ENCODE measurements around the gene BRCA1. TPM values are rescaled to one million over a fixed set of nuclear protein-coding genes. Genes with fewer than 3 reads are reported as not detected.
"Not testable (repeated sequence)": the region's sequence is repeated elsewhere in the genome, so short reads cannot be mapped to it uniquely, and the experiment has no call there.

BRCA1 gene
- total RNA-seq, result 10 to 100 TPM; 77.2 to 85.3 TPM

DNA sequence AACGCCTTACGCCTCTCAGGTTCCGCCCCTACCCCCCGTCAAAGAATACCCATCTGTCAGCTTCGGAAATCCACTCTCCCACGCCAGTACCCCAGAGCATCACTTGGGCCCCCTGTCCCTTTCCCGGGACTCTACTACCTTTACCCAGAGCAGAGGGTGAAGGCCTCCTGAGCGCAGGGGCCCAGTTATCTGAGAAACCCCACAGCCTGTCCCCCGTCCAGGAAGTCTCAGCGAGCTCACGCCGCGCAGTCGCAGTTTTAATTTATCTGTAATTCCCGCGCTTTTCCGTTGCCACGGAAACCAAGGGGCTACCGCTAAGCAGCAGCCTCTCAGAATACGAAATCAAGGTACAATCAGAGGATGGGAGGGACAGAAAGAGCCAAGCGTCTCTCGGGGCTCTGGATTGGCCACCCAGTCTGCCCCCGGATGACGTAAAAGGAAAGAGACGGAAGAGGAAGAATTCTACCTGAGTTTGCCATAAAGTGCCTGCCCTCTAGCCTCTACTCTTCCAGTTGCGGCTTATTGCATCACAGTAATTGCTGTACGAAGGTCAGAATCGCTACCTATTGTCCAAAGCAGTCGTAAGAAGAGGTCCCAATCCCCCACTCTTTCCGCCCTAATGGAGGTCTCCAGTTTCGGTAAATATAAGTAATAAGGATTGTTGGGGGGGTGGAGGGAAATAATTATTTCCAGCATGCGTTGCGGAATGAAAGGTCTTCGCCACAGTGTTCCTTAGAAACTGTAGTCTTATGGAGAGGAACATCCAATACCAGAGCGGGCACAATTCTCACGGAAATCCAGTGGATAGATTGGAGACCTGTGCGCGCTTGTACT lies at the start of gene BRCA1:
TSS of gene BRCA1 (minus strand) at position 232 of the 834 bp plus-strand sequence. CDS start 1,268 bp downstream, outside the sequence.
- H3K27me3 Mint-ChIP-seq (ENCODE audit: low read depth), result no peaks in the 10 kb centered on the region
- DNase-seq, result peak; percentile 98
- peak; percentile 98 for ATAC-seq
- H3K27ac Mint-ChIP-seq, result peak within 1 kb of the TSS; percentile 98
- H3K9me3 Mint-ChIP-seq (ENCODE audit: insufficient read depth), result no peaks in the 10 kb centered on the region
- ChIA-PET CTCF (interaction anchor here (0.8 to 1.5 kb wide), 3 partner anchors 47 to 185 kb away, joined by 3 to 7 read pairs (median 4); partner anchors contain the start of gene RPL27), POLR2A (interaction anchor here (0.5 to 4.9 kb wide), 16 partner anchors 15 to 292 kb away, joined by 3 to 38 read pairs (median 4); partner anchors contain the start of genes NBR1, RND2, RPL27 and TMEM106A)
- peak within 1 kb of the TSS; percentile 99 for H3K4me3 Mint-ChIP-seq
- peaks cover 39% of the 10 kb centered on the region for H3K36me3 Mint-ChIP-seq (ENCODE audit: low read depth)
- peaks cover 39% of the 10 kb centered on the region for H3K4me1 Mint-ChIP-seq (ENCODE audit: low read depth)

DNA sequence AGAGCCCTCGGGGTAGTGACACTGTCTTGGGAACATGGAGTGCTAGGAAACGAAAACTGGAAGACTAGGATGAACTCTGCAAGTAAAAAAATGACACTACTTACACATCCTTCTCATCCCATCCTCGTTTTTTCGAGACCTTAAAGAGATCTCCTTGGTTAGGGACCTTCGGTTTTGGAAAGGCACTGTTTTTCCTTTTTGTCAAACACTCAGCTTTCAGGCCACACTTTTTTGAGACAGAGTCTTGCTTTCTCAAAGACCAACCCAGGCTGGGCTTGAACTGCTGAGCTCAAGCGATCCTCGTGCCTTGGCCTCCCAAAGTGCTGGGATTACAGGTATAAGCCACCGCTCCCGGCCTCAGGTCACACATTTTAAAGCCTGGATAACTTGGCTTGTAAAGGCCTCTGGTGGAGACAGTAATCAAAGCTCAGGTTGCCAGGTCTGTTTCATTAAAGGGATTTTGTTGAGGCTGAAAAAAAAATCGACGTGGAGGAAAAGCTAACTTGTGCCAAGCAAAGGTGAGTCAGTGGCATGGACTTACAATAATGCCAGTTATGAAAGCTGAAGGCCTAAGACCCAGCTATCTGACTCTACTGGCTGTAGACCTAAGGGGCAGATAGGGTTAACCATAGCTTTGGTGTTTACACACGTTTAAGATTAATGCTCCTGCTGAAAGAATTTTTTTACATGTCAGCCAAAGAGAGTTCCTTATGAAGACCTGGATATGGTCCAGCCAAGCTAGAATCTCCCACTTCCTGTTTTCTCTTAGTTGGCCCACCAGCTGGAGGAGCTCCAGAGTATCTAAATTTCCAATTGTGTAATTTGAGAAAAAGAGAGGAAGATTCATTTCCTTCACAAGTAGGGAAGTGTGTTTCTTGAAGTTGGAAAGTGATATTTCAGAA lies 46.7 kb upstream of the BRCA1 start:
- peak; percentile 32 for DNase-seq
- Mint-ChIP-seq H3K27me3 (ENCODE audit: low read depth) (no peaks in the 10 kb centered on the region), H3K4me1 (ENCODE audit: low read depth) (peaks cover 37% of the 10 kb centered on the region), H3K27ac (no peak overlapping the region), H3K9me3 (ENCODE audit: insufficient read depth) (no peaks in the 10 kb centered on the region), H3K4me3 (no peak overlapping the region), H3K36me3 (ENCODE audit: low read depth) (peaks cover 26% of the 10 kb centered on the region)
- ATAC-seq, result no peak
- CTCF ChIA-PET, result interaction anchor here (0.6 to 1.9 kb wide), 8 partner anchors 12 to 1310 kb away, joined by 3 to 7 read pairs (median 5); partner anchors contain the start of genes BRCA1, DHX8, RPL27 and TMEM106A
- POLR2A ChIA-PET, result interaction anchor here (0.5 to 2.0 kb wide), 21 partner anchors 8 to 312 kb away, joined by 3 to 49 read pairs (median 5); partner anchors contain the start of genes BRCA1, DHX8, RPL27 and TMEM106A

DNA sequence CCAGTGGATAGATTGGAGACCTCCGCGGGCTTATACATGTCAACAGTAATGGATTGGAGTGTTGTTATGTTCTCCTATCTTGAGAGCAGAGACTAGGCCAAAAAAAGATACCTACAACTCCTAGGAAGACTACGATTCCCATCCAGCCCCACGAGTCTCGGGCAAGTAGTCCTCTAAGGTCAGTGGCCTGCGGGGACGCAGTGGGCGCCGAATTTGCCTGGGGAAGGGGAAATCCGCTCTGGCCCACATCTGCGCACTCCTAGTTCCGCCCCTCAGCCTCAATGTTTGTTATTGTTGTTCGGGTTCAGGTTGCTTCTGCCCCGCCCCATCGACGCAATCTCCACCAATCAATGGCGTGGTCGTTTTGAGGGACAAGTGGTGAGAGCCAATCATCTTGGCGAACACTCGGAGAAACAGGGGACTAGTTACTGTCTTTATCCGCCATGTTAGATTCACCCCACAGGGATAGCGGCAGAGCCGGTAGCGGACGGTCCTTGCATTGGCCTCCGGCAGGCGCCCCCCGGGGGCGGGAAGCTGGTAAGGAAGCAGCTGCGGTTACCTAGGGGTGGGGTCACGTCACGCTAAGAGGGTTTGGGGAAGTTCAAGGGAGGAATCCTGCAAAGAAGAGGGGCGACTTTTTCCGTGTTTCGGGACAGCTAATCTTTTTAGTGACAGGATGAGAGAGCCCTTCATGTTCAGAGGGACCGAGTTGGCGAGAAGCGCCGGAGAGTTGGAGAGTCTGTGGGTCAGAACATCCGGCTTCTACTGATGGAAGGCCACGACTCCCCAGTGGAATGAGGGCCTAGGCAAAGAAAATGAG lies 45.8 kb upstream of the BRCA1 start, which contains the start of gene NBR1:
TSS of gene NBR1 (plus strand) at position 449 of the 820 bp plus-strand sequence. CDS start 4,586 bp downstream, outside the sequence.
- ChIA-PET POLR2A (interaction anchor here (0.9 to 2.0 kb wide), 17 partner anchors 9 to 313 kb away, joined by 3 to 49 read pairs (median 6); partner anchors contain the start of genes BRCA1, DHX8, RPL27 and TMEM106A), CTCF (interaction anchor here (0.7 to 1.9 kb wide), 6 partner anchors 13 to 313 kb away, joined by 3 to 7 read pairs (median 6); partner anchors contain the start of genes BRCA1, DHX8 and TMEM106A)
- Mint-ChIP-seq H3K4me3 (no peak within 1 kb of the TSS), H3K9me3 (ENCODE audit: insufficient read depth) (no peaks in the 10 kb centered on the region), H3K4me1 (ENCODE audit: low read depth) (peaks cover 35% of the 10 kb centered on the region), H3K36me3 (ENCODE audit: low read depth) (peaks cover 22% of the 10 kb centered on the region), H3K27me3 (ENCODE audit: low read depth) (no peaks in the 10 kb centered on the region), H3K27ac (no peak within 1 kb of the TSS)
- DNase-seq, result peak; percentile 98
- peak; percentile 88 for ATAC-seq

DNA sequence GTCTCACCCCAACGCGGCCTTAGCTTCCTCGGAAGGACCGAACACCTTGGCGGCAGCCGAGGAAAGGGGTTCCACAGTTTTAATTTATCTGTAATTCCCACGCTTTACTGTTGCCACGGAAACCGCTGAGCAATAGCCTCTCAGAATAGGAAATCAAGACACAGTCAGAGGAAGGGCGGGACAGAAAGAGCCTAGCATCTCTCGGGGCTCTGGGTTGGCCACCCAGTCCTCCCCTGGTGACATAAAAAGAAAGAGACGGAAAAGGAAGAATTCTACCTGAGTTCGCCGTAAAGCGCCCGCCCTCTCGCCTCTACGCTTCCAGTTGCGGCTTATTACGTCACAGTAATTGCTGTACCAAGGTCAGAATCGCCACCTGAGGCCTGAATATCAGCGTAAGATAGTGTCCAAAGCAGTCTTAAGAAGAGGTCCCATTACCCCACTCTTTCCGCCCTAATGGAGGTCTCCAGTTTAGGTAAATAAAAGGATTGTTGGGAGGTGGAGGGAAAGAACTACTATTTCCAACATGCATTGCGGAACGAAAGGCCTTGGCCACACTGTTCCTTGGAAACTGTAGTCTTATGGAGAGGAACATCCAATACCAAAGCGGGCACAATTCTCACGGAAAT lies 45.1 kb upstream of the BRCA1 start:
- peak; percentile 95 for DNase-seq
- ChIA-PET CTCF (interaction anchor here (0.9 to 1.0 kb wide), 2 partner anchors 44 to 172 kb away, joined by 3 to 7 read pairs; partner anchors contain the start of gene RPL27), POLR2A (interaction anchor here (0.7 to 2.2 kb wide), 8 partner anchors 42 to 218 kb away, joined by 4 to 42 read pairs (median 6); partner anchors contain the start of genes BRCA1 and TMEM106A)
- Mint-ChIP-seq H3K4me3 (no peak overlapping the region), H3K36me3 (ENCODE audit: low read depth) (peaks cover 15% of the 10 kb centered on the region), H3K9me3 (ENCODE audit: insufficient read depth) (no peaks in the 10 kb centered on the region), H3K4me1 (ENCODE audit: low read depth) (peaks cover 29% of the 10 kb centered on the region), H3K27me3 (ENCODE audit: low read depth) (no peaks in the 10 kb centered on the region), H3K27ac (no peak overlapping the region)
- ATAC-seq, result peak; percentile 82

DNA sequence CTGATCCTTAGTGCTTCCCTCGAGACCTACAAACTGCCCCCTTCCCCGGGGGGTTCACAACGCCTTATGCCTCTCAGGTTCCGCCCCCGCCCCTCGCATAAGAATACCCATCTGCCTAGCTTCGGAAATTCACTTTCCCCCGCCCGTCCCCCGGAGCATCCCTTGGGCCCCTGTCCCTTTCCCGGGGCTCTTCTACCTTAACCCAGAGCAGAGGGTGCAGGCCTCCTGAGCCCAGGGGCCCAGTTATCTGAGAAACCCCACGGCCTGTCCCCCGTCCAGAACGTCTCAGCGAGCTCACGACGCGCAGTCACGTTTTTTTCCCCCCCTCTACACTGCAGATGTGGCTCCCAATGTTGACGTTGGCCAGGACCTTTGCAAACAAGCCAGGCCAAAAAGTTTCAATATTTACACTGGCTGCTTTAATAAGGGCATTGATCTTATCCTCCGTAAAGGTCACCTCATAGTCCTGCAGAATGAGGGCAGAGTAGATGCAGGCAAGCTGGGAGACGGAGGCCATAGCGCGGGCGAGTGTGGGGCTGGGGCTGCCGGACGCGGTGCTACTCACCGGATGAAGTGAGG lies 44.5 kb upstream of the BRCA1 start:
- Mint-ChIP-seq H3K4me3 (no peak overlapping the region), H3K27me3 (ENCODE audit: low read depth) (no peaks in the 10 kb centered on the region), H3K27ac (no peak overlapping the region), H3K4me1 (ENCODE audit: low read depth) (peaks cover 26% of the 10 kb centered on the region), H3K36me3 (ENCODE audit: low read depth) (peaks cover 14% of the 10 kb centered on the region), H3K9me3 (ENCODE audit: insufficient read depth) (no peaks in the 10 kb centered on the region)
- POLR2A ChIA-PET, result interaction anchor here (0.7 to 2.2 kb wide), 8 partner anchors 42 to 219 kb away, joined by 4 to 42 read pairs (median 6); partner anchors contain the start of genes BRCA1 and TMEM106A
- ATAC-seq, result peak; percentile 31
- DNase-seq, result peak; percentile 31
- CTCF ChIA-PET, result interaction anchor here (0.9 to 1.0 kb wide), 2 partner anchors 43 to 172 kb away, joined by 3 to 7 read pairs; partner anchors contain the start of gene RPL27

DNA sequence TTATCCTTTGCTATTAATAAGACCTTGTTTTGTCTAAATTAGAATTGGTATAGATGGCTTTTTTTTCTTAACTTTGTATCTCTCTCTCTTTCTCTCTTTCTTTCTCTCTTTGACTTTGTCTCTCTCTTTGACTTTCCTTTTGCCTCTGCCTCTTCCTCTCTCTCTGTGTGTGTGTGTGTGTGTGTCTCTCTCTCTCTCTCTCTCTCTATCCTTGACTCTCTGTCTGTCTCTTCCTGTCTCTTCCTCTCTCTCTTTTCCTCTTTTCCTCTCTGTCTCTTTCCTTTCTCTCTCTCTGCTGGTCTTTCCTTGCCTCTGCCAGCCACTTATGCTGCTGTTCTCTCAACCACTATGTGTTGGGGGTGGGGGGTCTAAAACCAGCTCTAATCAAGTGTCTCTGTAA lies 40.8 kb upstream of the BRCA1 start:
- H3K4me1 Mint-ChIP-seq (ENCODE audit: low read depth); H3K27me3 Mint-ChIP-seq (ENCODE audit: low read depth); ATAC-seq; H3K4me3 Mint-ChIP-seq; CTCF ChIA-PET; H3K9me3 Mint-ChIP-seq (ENCODE audit: insufficient read depth); DNase-seq; POLR2A ChIA-PET; H3K36me3 Mint-ChIP-seq (ENCODE audit: low read depth): not testable (repeated sequence)
- H3K27ac Mint-ChIP-seq, result peak overlapping the region; percentile 39

DNA sequence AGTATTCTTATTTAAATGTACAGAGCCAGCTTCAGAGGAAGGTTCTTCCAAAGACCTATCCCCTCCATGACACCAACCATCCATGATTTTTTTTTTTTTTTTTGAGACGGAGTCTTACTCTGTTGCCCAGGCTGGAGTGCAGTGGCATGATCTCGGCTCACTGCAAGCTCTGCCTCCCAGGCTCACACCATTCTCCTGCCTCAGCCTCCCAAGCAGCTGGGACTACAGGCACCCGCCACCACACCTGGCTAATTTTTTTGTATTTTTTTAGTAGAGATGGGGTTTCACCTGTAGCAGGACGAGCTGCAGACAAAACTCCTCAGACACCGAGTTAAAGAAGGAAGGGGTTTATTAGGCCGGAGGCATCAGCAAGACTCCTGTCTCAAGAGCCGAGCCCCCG lies 34.8 kb upstream of the BRCA1 start:
- CTCF ChIA-PET; H3K4me1 Mint-ChIP-seq (ENCODE audit: low read depth); H3K36me3 Mint-ChIP-seq (ENCODE audit: low read depth); POLR2A ChIA-PET; H3K9me3 Mint-ChIP-seq (ENCODE audit: insufficient read depth); H3K27me3 Mint-ChIP-seq (ENCODE audit: low read depth); H3K4me3 Mint-ChIP-seq; H3K27ac Mint-ChIP-seq; ATAC-seq; DNase-seq: not testable (repeated sequence)

DNA sequence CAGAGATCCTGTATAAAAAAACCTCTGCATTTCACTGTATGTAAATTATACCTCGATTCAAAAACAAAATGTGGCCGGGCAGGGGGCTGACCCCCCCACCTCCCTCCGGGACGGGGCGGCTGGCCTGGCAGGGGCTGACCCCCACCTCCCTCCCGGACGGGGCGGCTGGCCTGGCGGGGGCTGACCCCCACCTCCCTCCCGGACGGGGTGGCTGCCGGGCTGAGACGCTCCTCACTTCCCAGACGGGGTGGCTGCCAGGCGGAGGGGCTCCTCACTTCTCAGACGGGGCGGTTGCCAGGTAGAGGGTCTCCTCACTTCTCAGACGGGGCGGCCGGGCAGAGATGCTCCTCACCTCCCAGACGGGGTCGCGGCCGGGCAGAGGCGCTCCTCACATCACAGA lies 34.1 kb upstream of the BRCA1 start:
- H3K4me3 Mint-ChIP-seq; CTCF ChIA-PET; ATAC-seq; H3K36me3 Mint-ChIP-seq (ENCODE audit: low read depth); H3K9me3 Mint-ChIP-seq (ENCODE audit: insufficient read depth); H3K27ac Mint-ChIP-seq; POLR2A ChIA-PET; DNase-seq; H3K27me3 Mint-ChIP-seq (ENCODE audit: low read depth); H3K4me1 Mint-ChIP-seq (ENCODE audit: low read depth): not testable (repeated sequence)

DNA sequence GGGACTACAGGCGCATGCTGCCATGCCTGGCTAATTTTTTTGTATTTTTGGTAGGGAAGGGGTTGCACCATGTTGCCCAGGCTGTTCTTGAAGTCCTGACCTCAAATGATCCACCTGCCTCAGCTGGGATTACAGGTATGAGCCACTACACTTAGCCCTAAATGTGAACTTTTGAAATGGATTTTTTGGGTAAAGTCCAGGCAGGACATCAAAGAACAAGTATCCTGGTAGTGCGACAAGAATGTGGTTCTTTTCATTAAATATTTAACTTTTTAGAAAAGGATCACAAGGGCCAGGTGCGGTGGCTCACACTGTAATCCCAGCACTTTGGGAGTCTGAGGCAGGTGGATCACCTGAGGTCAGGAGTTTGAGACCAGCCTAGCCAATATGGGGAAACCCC lies 30.5 kb upstream of the BRCA1 start:
- Mint-ChIP-seq H3K4me1 (ENCODE audit: low read depth) (no peaks in the 10 kb centered on the region), H3K27ac (no peak overlapping the region), H3K27me3 (ENCODE audit: low read depth) (no peaks in the 10 kb centered on the region), H3K9me3 (ENCODE audit: insufficient read depth) (peaks cover 7% of the 10 kb centered on the region), H3K36me3 (ENCODE audit: low read depth) (peaks cover 11% of the 10 kb centered on the region), H3K4me3 (no peak overlapping the region)
- CTCF ChIA-PET, result no interaction called here
- POLR2A ChIA-PET, result no interaction called here
- ATAC-seq (no peak), DNase-seq (no peak)

DNA sequence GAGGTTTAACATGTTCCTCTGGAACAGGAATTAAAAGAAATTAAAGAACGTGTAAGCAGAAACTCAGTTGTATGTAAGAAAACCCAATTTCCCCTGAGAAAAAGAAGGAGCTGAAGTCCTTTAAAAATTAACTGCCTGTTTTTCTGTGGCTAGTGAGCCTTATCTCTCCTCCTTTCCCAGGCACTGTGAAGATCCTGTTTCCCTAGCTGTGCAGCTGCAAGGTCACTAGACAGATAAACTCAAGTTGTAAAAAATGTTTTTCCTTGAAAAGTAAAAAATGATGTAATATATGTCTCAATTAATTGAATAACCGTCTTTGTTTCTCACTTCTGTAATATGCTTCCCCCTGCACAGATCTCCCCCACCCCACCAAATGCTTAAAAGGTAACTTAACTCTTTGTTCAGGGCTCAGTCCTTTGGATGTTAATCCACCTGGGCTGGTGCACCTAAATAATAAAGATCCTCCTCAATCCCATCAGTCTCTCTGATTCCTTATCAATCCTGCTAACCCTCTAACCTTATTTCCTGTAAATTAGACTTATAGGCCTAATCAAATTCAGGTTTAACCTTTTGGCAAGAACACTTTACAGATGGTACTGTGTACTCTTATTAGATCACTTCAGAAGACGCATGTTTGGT lies 28.2 kb upstream of the BRCA1 start:
- H3K4me1 Mint-ChIP-seq (ENCODE audit: low read depth); DNase-seq; H3K27me3 Mint-ChIP-seq (ENCODE audit: low read depth); H3K4me3 Mint-ChIP-seq; H3K9me3 Mint-ChIP-seq (ENCODE audit: insufficient read depth); H3K27ac Mint-ChIP-seq; CTCF ChIA-PET; ATAC-seq: not testable (repeated sequence)
- POLR2A ChIA-PET, result interaction anchor here (1.2 kb wide), 1 partner anchor 162 kb away, joined by 3 read pairs; no protein-coding TSS in a partner anchor
- peaks cover 10% of the 10 kb centered on the region for H3K36me3 Mint-ChIP-seq (ENCODE audit: low read depth)

Data from activated CD8-positive, alpha-beta T cell treated with anti-CD3 and anti-CD28 coated beads, Interleukin-2, amount 10 ng/mL, durations not matched to agents 7 days and 5 days (primary cell).